SJCRH30 (cell line): ENCODE data around the gene CLASP1. TPM values are rescaled to one million over a fixed set of nuclear protein-coding genes. Genes with fewer than 3 reads are reported as not detected.
"Not testable (repeated sequence)": the region's sequence is repeated elsewhere in the genome, so short reads cannot be mapped to it uniquely, and the experiment has no call there.

Experiments used
- DNase-seq, 2 experiments: peaks; one replicate each; pipeline ENCODE4 v3.0.0-alpha.2; 2015 to 2020
- H3K27ac ChIP-seq: fragments of 250-450 bp; sonication (Bioruptor Pico); 2 replicates; pipeline ENCODE4 v1.5.1; 2020; ENCODE audit warnings: mild to moderate bottlenecking, moderate library complexity
- H3K27me3 ChIP-seq: fragments of 250-450 bp; sonication (Bioruptor Pico); 2 replicates; pipeline ENCODE4 v1.5.1; 2020; ENCODE audit warnings: mild to moderate bottlenecking, moderate library complexity
- H3K36me3 ChIP-seq: fragments of 250-450 bp; sonication (Bioruptor Pico); 2 replicates; pipeline ENCODE4 v1.5.1; 2020; ENCODE audit warnings: mild to moderate bottlenecking, moderate library complexity
- H3K4me1 ChIP-seq: fragments of 250-450 bp; sonication (Bioruptor Pico); 2 replicates; pipeline ENCODE4 v1.5.1; 2020; ENCODE audit warnings: mild to moderate bottlenecking, moderate library complexity
- H3K4me3 ChIP-seq: fragments of 250-450 bp; sonication (Bioruptor Pico); 2 replicates; pipeline ENCODE4 v1.5.1; 2020; ENCODE audit warnings: mild to moderate bottlenecking, moderate library complexity
- H3K9me3 ChIP-seq: fragments of 250-450 bp; sonication (Bioruptor Pico); replicated peaks from 2 replicates; pipeline ENCODE4 v1.5.1; 2020; ENCODE audit warnings: mild to moderate bottlenecking, moderate library complexity
- total RNA-seq: library from RNA; depleted of rRNA; stranded (reverse); fragments of >200 nt; shearing (Covaris generic); gene quantifications from 2 replicates; pipeline ENCODE4 v1.2.3, GENCODE V29; 2014

The CLASP1 gene
- total RNA-seq, 1 experiment from 2014 or later: 53.8 TPM

GRCh38 chr2:121489911-121490583, 159.2 kb downstream of the CLASP1 start:
- no peak for DNase-seq
- Histone ChIP-seq H3K9me3 (no peaks in the 10 kb centered on the region), H3K4me3 (no peak overlapping the region), H3K4me1 (peaks cover 12% of the 10 kb centered on the region), H3K27ac (no peak overlapping the region), H3K27me3 (no peaks in the 10 kb centered on the region), H3K36me3 (peaks cover 3% of the 10 kb centered on the region; the same call in 1 of the 2 replicates)

- Histone ChIP-seq H3K9me3 (no peaks in the 10 kb centered on the region), H3K27ac (no peak overlapping the region), H3K4me3 (no peak overlapping the region), H3K4me1 (peaks cover 12% of the 10 kb centered on the region), H3K36me3 (peaks cover 3% of the 10 kb centered on the region; the same call in 1 of the 2 replicates), H3K27me3 (no peaks in the 10 kb centered on the region)
- peak; percentile 18 to 52 for DNase-seq
These were observed 160.0 kb downstream of the CLASP1 start for GRCh38 chr2:121489284-121489683.

GRCh38 chr2:121486191-121486790, 163.0 kb downstream of the CLASP1 start:
- H3K4me1 ChIP-seq: peaks cover 12% of the 10 kb centered on the region
- H3K36me3 ChIP-seq: no peaks in the 10 kb centered on the region
- H3K27me3 ChIP-seq: no peaks in the 10 kb centered on the region
- H3K27ac ChIP-seq: no peak overlapping the region
- H3K9me3 ChIP-seq: no peaks in the 10 kb centered on the region
- DNase-seq: no peak
- H3K4me3 ChIP-seq: no peak overlapping the region

GRCh38 chr2:121485039-121485438, 164.2 kb downstream of the CLASP1 start:
- H3K36me3 ChIP-seq: no peaks in the 10 kb centered on the region
- H3K9me3 ChIP-seq: no peaks in the 10 kb centered on the region
- no peak overlapping the region for H3K4me3 ChIP-seq
- no peak for DNase-seq
- peaks cover 20% of the 10 kb centered on the region for H3K4me1 ChIP-seq
- H3K27me3 ChIP-seq: no peaks in the 10 kb centered on the region
- H3K27ac ChIP-seq: no peak overlapping the region

- Histone ChIP-seq H3K9me3 (no peaks in the 10 kb centered on the region), H3K4me1 (peaks cover 9% of the 10 kb centered on the region), H3K36me3 (no peaks in the 10 kb centered on the region), H3K27me3 (no peaks in the 10 kb centered on the region), H3K27ac (no peak overlapping the region), H3K4me3 (no peak overlapping the region)
- DNase-seq: no peak
These were observed 165.4 kb downstream of the CLASP1 start for GRCh38 chr2:121483846-121484245.

GRCh38 chr2:121483021-121483420, 166.2 kb downstream of the CLASP1 start:
- no peaks in the 10 kb centered on the region for H3K27me3 ChIP-seq
- no peaks in the 10 kb centered on the region for H3K36me3 ChIP-seq
- no peak for DNase-seq
- no peaks in the 10 kb centered on the region for H3K9me3 ChIP-seq
- no peak overlapping the region for H3K27ac ChIP-seq
- H3K4me1 ChIP-seq: peaks cover 9% of the 10 kb centered on the region; the same call in 1 of the 2 replicates
- H3K4me3 ChIP-seq: no peak overlapping the region

- no peaks in the 10 kb centered on the region for H3K36me3 ChIP-seq
- H3K4me3 ChIP-seq: no peak overlapping the region
- H3K9me3 ChIP-seq: no peaks in the 10 kb centered on the region
- H3K4me1 ChIP-seq: peaks cover 9% of the 10 kb centered on the region; the same call in 1 of the 2 replicates
- no peak overlapping the region for H3K27ac ChIP-seq
- DNase-seq: peak; percentile 76 to 87
- H3K27me3 ChIP-seq: no peaks in the 10 kb centered on the region
These were observed 168.4 kb downstream of the CLASP1 start for GRCh38 chr2:121480826-121481225.

GRCh38 chr2:121479882-121480522, 169.3 kb downstream of the CLASP1 start:
- peaks cover 9% of the 10 kb centered on the region; the same call in 1 of the 2 replicates for H3K4me1 ChIP-seq
- H3K27me3 ChIP-seq: no peaks in the 10 kb centered on the region
- H3K27ac ChIP-seq: no peak overlapping the region
- H3K9me3 ChIP-seq: no peaks in the 10 kb centered on the region
- peak in 1 of 2 experiments; percentile 13 for DNase-seq
- no peaks in the 10 kb centered on the region for H3K36me3 ChIP-seq
- no peak overlapping the region for H3K4me3 ChIP-seq

GRCh38 chr2:121478996-121479745, 170.1 kb downstream of the CLASP1 start:
- no peak overlapping the region for H3K27ac ChIP-seq
- H3K36me3 ChIP-seq: no peaks in the 10 kb centered on the region
- H3K4me1 ChIP-seq: peaks cover 9% of the 10 kb centered on the region; the same call in 1 of the 2 replicates
- H3K9me3 ChIP-seq: no peaks in the 10 kb centered on the region
- H3K27me3 ChIP-seq: no peaks in the 10 kb centered on the region
- DNase-seq: no peak
- H3K4me3 ChIP-seq: no peak overlapping the region

GRCh38 chr2:121478358-121478995, 170.8 kb downstream of the CLASP1 start:
- H3K4me3 ChIP-seq, H3K27me3 ChIP-seq, H3K36me3 ChIP-seq, H3K4me1 ChIP-seq, H3K27ac ChIP-seq, H3K9me3 ChIP-seq, DNase-seq: not testable (repeated sequence)

GRCh38 chr2:121476684-121477083, 172.6 kb downstream of the CLASP1 start:
- Histone ChIP-seq H3K36me3 (no peaks in the 10 kb centered on the region), H3K4me1 (peaks cover 21% of the 10 kb centered on the region), H3K9me3 (no peaks in the 10 kb centered on the region), H3K4me3 (no peak overlapping the region), H3K27me3 (no peaks in the 10 kb centered on the region), H3K27ac (no peak overlapping the region)
- no peak for DNase-seq

- no peaks in the 10 kb centered on the region for H3K27me3 ChIP-seq
- H3K36me3 ChIP-seq: no peaks in the 10 kb centered on the region
- H3K4me1 ChIP-seq: peaks cover 19% of the 10 kb centered on the region
- H3K4me3 ChIP-seq: no peak overlapping the region
- no peak overlapping the region for H3K27ac ChIP-seq
- H3K9me3 ChIP-seq: no peaks in the 10 kb centered on the region
- no peak for DNase-seq
These were observed 173.3 kb downstream of the CLASP1 start for GRCh38 chr2:121475811-121476571.

- peaks cover 13% of the 10 kb centered on the region; the same call in 1 of the 2 replicates for H3K4me1 ChIP-seq
These were observed 175.8 kb downstream of the CLASP1 start for GRCh38 chr2:121473512-121473911.

More at GRCh38 chr2:121473512-121473911, 175.8 kb downstream of the CLASP1 start:
- Histone ChIP-seq H3K27ac (no peak overlapping the region), H3K27me3 (no peaks in the 10 kb centered on the region), H3K4me3 (no peak overlapping the region), H3K9me3 (no peaks in the 10 kb centered on the region), H3K36me3 (peaks cover 12% of the 10 kb centered on the region; the same call in 1 of the 2 replicates)
- no peak for DNase-seq
